VCaP (cell line): ENCODE results near the gene SPDYE3.
"Not testable (repeated sequence)": the region's sequence is repeated elsewhere in the genome, so short reads cannot be mapped to it uniquely, and the experiment has no call there.

Source experiments
- H3K27ac ChIP-seq: fragments of 450-650 bp; 2 replicates; pipeline ENCODE4 v1.5.1; 2017
- TF ChIP-seq, protein P1 (sequence below): fragments of 450-650 bp; conservative IDR thresholded peaks from 2 replicates; pipeline ENCODE4 v1.5.1; 2017; ENCODE audit warnings: mild to moderate bottlenecking, moderate library complexity

SPDYE3 gene

GRCh38 chr7:100358027-100358856 is 50.7 kb downstream of the SPDYE3 start, which contains the start of gene PILRB:
Gene PILRB (plus strand): TSS chr7:100358117. CDS start chr7:100358303, 186 bp downstream.
- H3K27ac ChIP-seq: no peak within 1 kb of the TSS
- TF ChIP-seq, protein P1, sequence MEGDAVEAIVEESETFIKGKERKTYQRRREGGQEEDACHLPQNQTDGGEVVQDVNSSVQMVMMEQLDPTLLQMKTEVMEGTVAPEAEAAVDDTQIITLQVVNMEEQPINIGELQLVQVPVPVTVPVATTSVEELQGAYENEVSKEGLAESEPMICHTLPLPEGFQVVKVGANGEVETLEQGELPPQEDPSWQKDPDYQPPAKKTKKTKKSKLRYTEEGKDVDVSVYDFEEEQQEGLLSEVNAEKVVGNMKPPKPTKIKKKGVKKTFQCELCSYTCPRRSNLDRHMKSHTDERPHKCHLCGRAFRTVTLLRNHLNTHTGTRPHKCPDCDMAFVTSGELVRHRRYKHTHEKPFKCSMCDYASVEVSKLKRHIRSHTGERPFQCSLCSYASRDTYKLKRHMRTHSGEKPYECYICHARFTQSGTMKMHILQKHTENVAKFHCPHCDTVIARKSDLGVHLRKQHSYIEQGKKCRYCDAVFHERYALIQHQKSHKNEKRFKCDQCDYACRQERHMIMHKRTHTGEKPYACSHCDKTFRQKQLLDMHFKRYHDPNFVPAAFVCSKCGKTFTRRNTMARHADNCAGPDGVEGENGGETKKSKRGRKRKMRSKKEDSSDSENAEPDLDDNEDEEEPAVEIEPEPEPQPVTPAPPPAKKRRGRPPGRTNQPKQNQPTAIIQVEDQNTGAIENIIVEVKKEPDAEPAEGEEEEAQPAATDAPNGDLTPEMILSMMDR: 0 out of 2 replicates have a peak, but pooled peaks have one; percentile 16

- no peak overlapping the region for H3K27ac ChIP-seq
- TF ChIP-seq, protein P1: no peak
Observed at GRCh38 chr7:100358857-100359212, 51.3 kb downstream of the SPDYE3 start.

- H3K27ac ChIP-seq: no peak overlapping the region
- TF ChIP-seq, protein P1: no peak
Observed at GRCh38 chr7:100360135-100360854, 52.8 kb downstream of the SPDYE3 start.

- TF ChIP-seq, protein P1: no peak
- no peak overlapping the region for H3K27ac ChIP-seq
Observed at GRCh38 chr7:100363098-100363497, 55.6 kb downstream of the SPDYE3 start.

- H3K27ac ChIP-seq: not testable (repeated sequence)
Observed at GRCh38 chr7:100363797-100364196, 56.3 kb downstream of the SPDYE3 start.

GRCh38 chr7:100364480-100364879 is 57.0 kb downstream of the SPDYE3 start:
- TF ChIP-seq, protein P1: no peak
- H3K27ac ChIP-seq: no peak overlapping the region

DNA sequence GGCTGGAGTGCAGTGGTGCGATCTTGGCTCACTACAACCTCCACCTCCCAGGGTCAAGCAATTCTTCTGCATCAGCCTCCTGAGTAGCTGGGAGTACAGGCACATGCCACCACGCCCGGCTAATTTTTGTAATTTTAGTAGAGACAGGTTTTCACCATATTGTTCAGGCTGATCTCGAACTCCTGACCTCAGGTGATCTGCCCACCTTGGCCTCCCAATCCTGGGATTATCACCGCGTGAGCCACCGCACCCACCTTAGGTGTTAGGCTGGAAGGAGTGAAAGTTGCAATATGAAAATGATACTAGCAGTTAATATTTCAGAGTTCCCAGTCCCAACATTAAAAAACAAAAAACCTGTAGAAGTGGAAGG is 58.5 kb downstream of the SPDYE3 start:
- not testable (repeated sequence) for H3K27ac ChIP-seq

DNA sequence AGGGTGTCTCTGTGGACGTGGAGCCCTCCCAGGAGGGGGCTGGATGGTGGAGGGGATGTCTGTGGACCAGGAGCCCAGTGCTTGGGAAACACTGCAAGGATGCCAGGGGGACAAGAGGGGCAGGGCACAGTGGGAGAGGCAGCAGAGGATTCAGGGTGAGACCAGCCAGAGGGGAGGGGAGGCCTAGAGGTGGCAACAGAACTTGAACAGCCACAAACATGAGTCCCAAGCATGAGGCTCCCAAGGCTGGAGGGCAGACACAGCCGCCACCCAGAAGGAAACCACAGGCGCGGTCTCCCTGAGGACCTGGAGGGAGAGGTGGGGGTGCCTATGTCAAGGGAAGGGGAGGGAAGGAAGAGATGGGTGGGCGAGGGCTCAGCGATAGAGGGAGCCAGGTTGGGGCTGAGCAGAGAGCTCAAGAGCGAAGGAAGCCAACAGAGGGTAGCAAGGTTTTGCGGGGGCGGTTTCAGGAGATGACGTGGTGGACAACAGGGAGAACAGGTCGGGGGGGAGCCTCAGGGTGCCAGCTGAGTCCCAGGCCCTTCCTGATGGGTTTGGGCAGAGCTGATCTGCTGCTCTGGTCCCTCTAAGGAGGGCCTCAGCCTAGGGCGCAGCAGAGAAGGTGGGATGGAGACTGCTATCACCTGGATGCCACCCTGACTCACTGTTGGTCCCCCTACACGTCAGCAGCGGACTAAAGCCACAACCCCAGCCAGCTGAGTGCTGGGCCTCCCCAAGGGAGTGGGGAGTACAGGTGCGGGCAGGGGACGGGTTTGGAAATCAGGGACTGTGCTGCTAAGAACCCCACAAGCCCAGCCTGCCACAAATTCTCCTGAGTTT is 59.1 kb downstream of the SPDYE3 start:
- no peak overlapping the region for H3K27ac ChIP-seq
- TF ChIP-seq, protein P1: no peak
